Natural killer cell (primary cell): ENCODE results near the gene MS4A18. TPM values are rescaled to one million over a fixed set of nuclear protein-coding genes. Genes with fewer than 3 reads are reported as not detected.

Experiments used
- ATAC-seq, 3 donors: fragments of 150-1000 bp in 2 of 3; fragments of 200-7000 bp in 1 of 3; cut with Tn5 transposase; 1 replicate in 1 of 3; 2 replicates in 2 of 3; pipeline ENCODE4 v1.10.0; 2021; ENCODE audit warnings: mild to moderate bottlenecking in 2 of 3, moderate library complexity in 2 of 3
- DNase-seq, 2 donors: peaks; one replicate each; pipeline versions ENCODE4 v3.0.0 to v3.0.0-alpha.2; 2013 to 2021; ENCODE audit warnings: mixed read lengths in 1 of 2
- H3K27ac ChIP-seq: one replicate; pipeline ENCODE4 v1.5.1; 2013; ENCODE audit warnings: mild to moderate bottlenecking, low read length
- H3K27me3 ChIP-seq: one replicate; pipeline ENCODE4 v1.6.1; 2013; ENCODE audit warnings: low read length; ENCODE audit not compliant: control insufficient read depth, insufficient read depth
- H3K36me3 ChIP-seq: one replicate; pipeline ENCODE4 v1.6.1; 2013; ENCODE audit warnings: low read length; ENCODE audit not compliant: control insufficient read depth, insufficient read depth
- H3K4me1 ChIP-seq: one replicate; pipeline ENCODE4 v1.6.1; 2013; ENCODE audit warnings: low read length; ENCODE audit not compliant: control insufficient read depth, insufficient read depth
- H3K4me3 ChIP-seq: one replicate; pipeline ENCODE4 v1.5.1; 2013; ENCODE audit warnings: low read length
- H3K9me3 ChIP-seq: one replicate; pipeline ENCODE4 v1.6.1; 2013; ENCODE audit warnings: low read length; ENCODE audit not compliant: control insufficient read depth, insufficient read depth
- H3K27ac Mint-ChIP-seq, 2 donors: one replicate each; pipeline ENCODE4 v1.8.0; 2022; ENCODE audit warnings: mild to moderate bottlenecking in 2 of 2, mixed read lengths in 2 of 2, moderate library complexity in 1 of 2
- H3K27me3 Mint-ChIP-seq, 2 donors: one replicate each; pipeline ENCODE4 v1.8.0; 2022; ENCODE audit warnings: low read depth in 2 of 2, mixed read lengths in 2 of 2
- H3K36me3 Mint-ChIP-seq: one replicate; pipeline ENCODE4 v1.8.0; 2022; ENCODE audit warnings: mixed read lengths
- H3K4me1 Mint-ChIP-seq, 2 donors: one replicate each; pipeline ENCODE4 v1.8.0; 2022; ENCODE audit warnings: mixed read lengths in 2 of 2
- H3K4me3 Mint-ChIP-seq: one replicate; pipeline ENCODE4 v1.8.0; 2022; ENCODE audit warnings: mild to moderate bottlenecking, moderate library complexity, mixed read lengths
- H3K9me3 Mint-ChIP-seq, 2 donors: one replicate each; pipeline ENCODE4 v1.8.0; 2022; ENCODE audit warnings: mixed read lengths in 2 of 2
- CTCF ChIP-seq: fragments of 200-600 bp; IDR thresholded peaks from one replicate; pipeline ENCODE4 v1.8.0; 2022; ENCODE audit warnings: antibody characterized with exemption
- WGBS: methylation state at CpG from one replicate; pipeline ENCODE4 v1.1.7; 2013; ENCODE audit warnings: missing lambda C conversion rate; ENCODE audit not compliant: insufficient coverage; 5-methylcytosine and 5-hydroxymethylcytosine counted together
- intact Hi-C: fragments of 100-400 bp; cut with micrococcal nuclease; formaldehyde crosslinking; loops from one replicate; pipeline ENCODE4 v1.14.2; 2022
- total RNA-seq, 4 donors: library from RNA; stranded (reverse); fragments of 120-200 nt in 1 of 4; gene quantifications; one replicate each; pipeline versions ENCODE4 v1.2.3 to v1.2.4, GENCODE V29; 2013 to 2022

The MS4A18 gene
- total RNA-seq, 3 donors from 2014 or later (not counting 1 experiment from before 2014, with no cell fraction given): not detected

GRCh38 chr11:60762851-60763691, 38.6 kb downstream of the MS4A18 start:
- TF ChIP-seq CTCF: no peak
- no peak overlapping the region for H3K27ac Mint-ChIP-seq
- Histone ChIP-seq H3K9me3 (no peaks in the 10 kb centered on the region), H3K27me3 (no peaks in the 10 kb centered on the region), H3K27ac (no peak overlapping the region), H3K36me3 (no peaks in the 10 kb centered on the region), H3K4me1 (no peaks in the 10 kb centered on the region), H3K4me3 (no peak overlapping the region)
- H3K9me3 Mint-ChIP-seq: no peaks in the 10 kb centered on the region
- no peaks in the 10 kb centered on the region for H3K4me1 Mint-ChIP-seq
- DNase-seq: no peak
- no peak overlapping the region for H3K4me3 Mint-ChIP-seq
- intact Hi-C loops: no loop called here
- H3K36me3 Mint-ChIP-seq: no peaks in the 10 kb centered on the region
- ATAC-seq: no peak
- WGBS: 61% methylated on average over 11 of the region's 11 CpGs
- H3K27me3 Mint-ChIP-seq: peaks cover 22 to 30% of the 10 kb centered on the region in 2 donors

- H3K4me1 Mint-ChIP-seq: no peaks in the 10 kb centered on the region
- no peak overlapping the region for H3K27ac Mint-ChIP-seq
These were observed 39.3 kb downstream of the MS4A18 start for GRCh38 chr11:60763692-60764369.

GRCh38 chr11:60764879-60765278, 40.4 kb downstream of the MS4A18 start:
- Mint-ChIP-seq H3K27ac (no peak overlapping the region), H3K9me3 (no peaks in the 10 kb centered on the region), H3K27me3 (peaks cover 15 to 24% of the 10 kb centered on the region in 2 donors), H3K36me3 (no peaks in the 10 kb centered on the region), H3K4me1 (no peaks in the 10 kb centered on the region), H3K4me3 (no peak overlapping the region)
- intact Hi-C loops: no loop called here
- Histone ChIP-seq H3K36me3 (no peaks in the 10 kb centered on the region), H3K27ac (no peak overlapping the region), H3K27me3 (no peaks in the 10 kb centered on the region), H3K4me3 (no peak overlapping the region), H3K4me1 (no peaks in the 10 kb centered on the region), H3K9me3 (no peaks in the 10 kb centered on the region)
- DNase-seq (no peak), ATAC-seq (no peak)
- WGBS: 50% methylated on average over 1 of the region's 1 CpG
- no peak for TF ChIP-seq CTCF

More at GRCh38 chr11:60763692-60764369, 39.3 kb downstream of the MS4A18 start:
- H3K4me3 Mint-ChIP-seq: no peak overlapping the region
- Histone ChIP-seq H3K9me3 (no peaks in the 10 kb centered on the region), H3K36me3 (no peaks in the 10 kb centered on the region), H3K4me1 (no peaks in the 10 kb centered on the region), H3K4me3 (no peak overlapping the region), H3K27me3 (no peaks in the 10 kb centered on the region), H3K27ac (no peak overlapping the region)
- WGBS: 88% methylated on average over 10 of the region's 11 CpGs
- H3K27me3 Mint-ChIP-seq: peaks cover 21 to 32% of the 10 kb centered on the region in 2 donors
- DNase-seq (no peak), ATAC-seq (no peak)
- H3K36me3 Mint-ChIP-seq: no peaks in the 10 kb centered on the region
- intact Hi-C loops: no loop called here
- H3K9me3 Mint-ChIP-seq: no peaks in the 10 kb centered on the region
- no peak for TF ChIP-seq CTCF
